CD14-positive monocyte (primary cell): ENCODE measurements around the gene ABHD14A. TPM values are rescaled to one million over a fixed set of nuclear protein-coding genes. Genes with fewer than 3 reads are reported as not detected.

Experiments
- DNase-seq, 3 donors: peaks; one replicate each; pipeline ENCODE4 v3.0.0-alpha.2; 2011 to 2022
- H2AFZ ChIP-seq: 2 replicates; pipeline ENCODE4 v1.6.0; 2012; ENCODE audit warnings: mild to moderate bottlenecking, low read depth, low read length, inconsistent platforms; ENCODE audit not compliant: insufficient read depth, poor library complexity, severe bottlenecking
- H3K27ac ChIP-seq, 2 donors: 1 replicate in 1 of 2; 2 replicates in 1 of 2; pipeline ENCODE4 v1.5.1; 2012 to 2013; ENCODE audit warnings: low read length in 2 of 2, control low read depth in 1 of 2, inconsistent platforms in 1 of 2, low read depth in 1 of 2, mild to moderate bottlenecking in 1 of 2
- H3K27me3 ChIP-seq, 2 donors: one replicate each; pipeline versions ENCODE4 v1.6.0 to v1.6.1; 2011 to 2013; ENCODE audit warnings: low read length in 2 of 2; ENCODE audit not compliant: control insufficient read depth in 2 of 2, insufficient read depth in 2 of 2
- H3K36me3 ChIP-seq, 2 donors: replicated peaks in 1 of 2; 1 replicate in 1 of 2; 2 replicates in 1 of 2; pipeline versions ENCODE4 v1.5.1 to v1.6.1; 2012 to 2013; ENCODE audit warnings: low read length in 2 of 2, control low read depth in 1 of 2, inconsistent platforms in 1 of 2, mild to moderate bottlenecking in 1 of 2; ENCODE audit not compliant: insufficient read depth in 2 of 2, control insufficient read depth in 1 of 2
- H3K4me1 ChIP-seq, 2 donors: 1 replicate in 1 of 2; 2 replicates in 1 of 2; pipeline versions ENCODE4 v1.5.1 to v1.6.1; 2012 to 2013; ENCODE audit warnings: low read length in 2 of 2, control low read depth in 1 of 2, inconsistent platforms in 1 of 2, mild to moderate bottlenecking in 1 of 2, moderate library complexity in 1 of 2; ENCODE audit not compliant: insufficient read depth in 2 of 2, control insufficient read depth in 1 of 2
- H3K4me2 ChIP-seq: replicated peaks from 2 replicates; pipeline ENCODE3; 2012; ENCODE audit warnings: low read length, moderate library complexity, mild to moderate bottlenecking; ENCODE audit not compliant: poor library complexity, severe bottlenecking; ENCODE audit errors: extremely low read depth
- H3K4me3 ChIP-seq, 3 experiments: fragments of 200-600 bp in 1 of 3; sonication (generic) in 1 of 3; replicated peaks in 1 of 3; 1 replicate in 2 of 3; 2 replicates in 1 of 3; pipeline ENCODE4 v1.5.1; 2011 to 2013; ENCODE audit warnings: low read length in 3 of 3, mild to moderate bottlenecking in 3 of 3, control low read depth in 2 of 3, low read depth in 2 of 3, inconsistent platforms in 1 of 3, moderate library complexity in 1 of 3
- H3K79me2 ChIP-seq: 2 replicates; pipeline ENCODE4 v1.6.0; 2012; ENCODE audit warnings: mild to moderate bottlenecking, control low read depth, inconsistent platforms, low read length, moderate library complexity; ENCODE audit not compliant: insufficient read depth
- H3K9ac ChIP-seq: 2 replicates; pipeline ENCODE4 v1.6.0; 2017; ENCODE audit warnings: low read length, mild to moderate bottlenecking; ENCODE audit not compliant: insufficient read depth, poor library complexity, severe bottlenecking
- H3K9me3 ChIP-seq, 2 donors: replicated peaks in 1 of 2; 1 replicate in 1 of 2; 2 replicates in 1 of 2; pipeline versions ENCODE4 v1.5.1 to v1.6.1; 2012 to 2013; ENCODE audit warnings: low read length in 2 of 2, control low read depth in 1 of 2; ENCODE audit not compliant: control insufficient read depth in 1 of 2, insufficient read depth in 1 of 2
- H4K20me1 ChIP-seq: 2 replicates; pipeline ENCODE4 v1.6.0; 2012; ENCODE audit warnings: mild to moderate bottlenecking, low read length, control low read depth, moderate library complexity; ENCODE audit not compliant: insufficient read depth
- H3K27ac Mint-ChIP-seq, 7 donors: one replicate each; pipeline ENCODE4 v1.8.0; 2020; ENCODE audit warnings: mild to moderate bottlenecking in 7 of 7, mixed read lengths in 7 of 7, moderate library complexity in 6 of 7, inconsistent platforms in 2 of 7
- H3K27me3 Mint-ChIP-seq, 3 donors: one replicate each; pipeline ENCODE4 v1.8.0; 2021 to 2022; ENCODE audit warnings: low read depth in 3 of 3, mild to moderate bottlenecking in 3 of 3, mixed read lengths in 3 of 3, moderate library complexity in 3 of 3, inconsistent platforms in 1 of 3
- H3K36me3 Mint-ChIP-seq, 2 donors: one replicate each; pipeline ENCODE4 v1.8.0; 2020; ENCODE audit warnings: mixed read lengths in 2 of 2, inconsistent platforms in 1 of 2, mild to moderate bottlenecking in 1 of 2
- H3K4me1 Mint-ChIP-seq: one replicate; pipeline ENCODE4 v1.8.0; 2020; ENCODE audit warnings: mild to moderate bottlenecking, mixed read lengths
- H3K4me3 Mint-ChIP-seq, 2 donors: one replicate each; pipeline ENCODE4 v1.8.0; 2020; ENCODE audit warnings: mild to moderate bottlenecking in 2 of 2, mixed read lengths in 2 of 2, moderate library complexity in 1 of 2
- H3K9me3 Mint-ChIP-seq, 7 donors: one replicate each; pipeline ENCODE4 v1.8.0; 2020 to 2022; ENCODE audit warnings: mixed read lengths in 7 of 7, mild to moderate bottlenecking in 6 of 7, moderate library complexity in 6 of 7, inconsistent platforms in 2 of 7
- CTCF ChIP-seq: fragments of 200-600 bp; IDR thresholded peaks from one replicate; pipeline ENCODE4 v1.8.0; 2022; ENCODE audit warnings: antibody characterized with exemption, mild to moderate bottlenecking
- WGBS: methylation state at CpG from one replicate; pipeline ENCODE4 v1.1.5; 2013; ENCODE audit warnings: missing lambda C conversion rate; ENCODE audit not compliant: insufficient coverage; 5-methylcytosine and 5-hydroxymethylcytosine counted together
- intact Hi-C, 2 donors: fragments of 100-400 bp; cut with micrococcal nuclease; formaldehyde crosslinking; loops; one replicate each; pipeline versions ENCODE4 v1.15.0 to v1.15.1; 2023
- polyA plus RNA-seq, 3 donors: library from polyadenylated mRNA; depleted of rRNA in 1 of 3; unstranded in 2 of 3; stranded (reverse) in 1 of 3; fragments of 300-500 nt in 2 of 3; fragments of >200 nt in 1 of 3; fragmentation: Illumina TruSeq in 2 of 3; gene quantifications; 1 replicate in 2 of 3; 2 replicates in 1 of 3; pipeline ENCODE4 v1.2.3, GENCODE V29; 2012 to 2021

Gene ABHD14A
- polyA plus RNA-seq, 3 donors = 6.9 to 13.2 (median 11.7) TPM

GRCh38 chr3:51982838-51983577 is 8.1 kb downstream of the ABHD14A start, which contains the start of gene ACY1:
Gene ACY1 (plus strand): TSS chr3:51983535. CDS start chr3:51984065, 530 bp downstream.
- intact Hi-C loops = no loop called here
- peak within 1 kb of the TSS; percentile 83 for H3K4me2 ChIP-seq
- peak within 1 kb of the TSS; percentile 90 to 91 for H3K4me3 Mint-ChIP-seq
- H3K27me3 Mint-ChIP-seq = peaks cover 0 to 3% (median 0%) of the 10 kb centered on the region in 3 donors
- H2AFZ ChIP-seq = peak within 1 kb of the TSS; percentile 95
- peaks cover 5% of the 10 kb centered on the region for H3K79me2 ChIP-seq
- peaks cover 25% of the 10 kb centered on the region for H3K4me1 Mint-ChIP-seq
- under 1% methylated on average over 66 of the region's 68 CpGs for WGBS
- H3K27ac Mint-ChIP-seq = peak within 1 kb of the TSS; percentile 87 to 98 (median 92)
- H3K27ac ChIP-seq = peak within 1 kb of the TSS; percentile 73 to 84
- no peaks in the 10 kb centered on the region for H4K20me1 ChIP-seq
- peak within 1 kb of the TSS; percentile 53 to 84 (median 55) for H3K4me3 ChIP-seq
- DNase-seq = peak; percentile 64 to 75 (median 74)
- TF ChIP-seq CTCF = peak; percentile 57
- H3K4me1 ChIP-seq = peaks cover 19 to 25% of the 10 kb centered on the region in 2 donors
- peak within 1 kb of the TSS; percentile 80 for H3K9ac ChIP-seq
- peaks cover 0 to 7% of the 10 kb centered on the region in 2 donors for H3K36me3 Mint-ChIP-seq
- peaks cover 0 to 1% (median 0%) of the 10 kb centered on the region in 7 donors for H3K9me3 Mint-ChIP-seq
- no peaks in the 10 kb centered on the region for H3K27me3 ChIP-seq
- H3K36me3 ChIP-seq = no peaks in the 10 kb centered on the region
- no peaks in the 10 kb centered on the region for H3K9me3 ChIP-seq

GRCh38 chr3:51983578-51984268 is 8.9 kb downstream of the ABHD14A start:
- Mint-ChIP-seq H3K4me1 (peaks cover 25% of the 10 kb centered on the region), H3K9me3 (peaks cover 0 to 2% (median 0%) of the 10 kb centered on the region in 7 donors), H3K36me3 (peaks cover 0 to 7% of the 10 kb centered on the region in 2 donors), H3K27me3 (peaks cover 0 to 4% (median 0%) of the 10 kb centered on the region in 3 donors), H3K4me3 (peak overlapping the region; percentile 90 to 91), H3K27ac (peak overlapping the region; percentile 87 to 98 (median 90))
- peak overlapping the region; percentile 80 for H3K9ac ChIP-seq
- H3K27ac ChIP-seq = peak overlapping the region; percentile 73 to 84
- H3K36me3 ChIP-seq = no peaks in the 10 kb centered on the region
- H2AFZ ChIP-seq = peak overlapping the region; percentile 95
- peak overlapping the region; percentile 83 for H3K4me2 ChIP-seq
- H3K4me1 ChIP-seq = peaks cover 19 to 25% of the 10 kb centered on the region in 2 donors
- DNase-seq = no peak
- TF ChIP-seq CTCF = no peak
- H3K79me2 ChIP-seq = peaks cover 5% of the 10 kb centered on the region
- 72% methylated on average over 15 of the region's 22 CpGs for WGBS
- H3K27me3 ChIP-seq = no peaks in the 10 kb centered on the region
- no peaks in the 10 kb centered on the region for H4K20me1 ChIP-seq
- no peaks in the 10 kb centered on the region for H3K9me3 ChIP-seq
- H3K4me3 ChIP-seq = peak overlapping the region; percentile 36 to 84 (median 55)
- intact Hi-C loops = no loop called here
